ENCODE measurements around the gene U2AF1.
"Not testable (repeated sequence)": the region's sequence is repeated elsewhere in the genome, so short reads cannot be mapped to it uniquely, and the experiment has no call there.

The U2AF1 gene

DNA sequence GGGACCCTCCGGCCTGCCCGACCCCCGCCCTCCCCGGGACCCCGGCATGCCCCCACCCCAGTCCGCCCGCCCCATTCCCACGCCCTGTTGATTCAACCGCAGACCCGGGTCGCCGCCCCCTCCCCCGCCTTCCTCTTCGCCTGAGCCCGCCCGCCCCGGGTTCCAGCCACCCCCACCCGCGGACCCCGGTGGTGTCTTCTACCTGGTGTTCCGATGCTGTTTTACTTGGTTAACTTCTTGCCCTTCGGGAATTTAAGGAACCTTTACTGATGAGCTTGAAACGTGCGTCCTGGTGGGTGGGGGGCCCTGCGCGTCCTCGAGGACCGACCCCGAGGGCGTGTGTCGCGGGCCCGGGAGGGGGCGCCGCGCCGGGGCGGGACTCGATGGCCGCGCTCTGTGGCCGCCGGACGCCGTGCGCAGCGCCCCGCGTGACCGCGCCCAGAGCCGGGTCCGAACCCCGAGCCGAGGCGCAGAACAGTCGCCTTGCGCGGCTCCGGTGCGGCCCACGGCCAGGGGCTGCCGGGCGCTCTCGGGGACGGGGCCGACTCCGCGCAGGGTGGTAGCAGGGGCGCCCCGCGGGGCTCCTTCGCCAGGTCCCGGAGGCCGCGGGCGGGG, 31.2 kb downstream of the U2AF1 start:
- DNase-seq, result not testable (repeated sequence)

DNA sequence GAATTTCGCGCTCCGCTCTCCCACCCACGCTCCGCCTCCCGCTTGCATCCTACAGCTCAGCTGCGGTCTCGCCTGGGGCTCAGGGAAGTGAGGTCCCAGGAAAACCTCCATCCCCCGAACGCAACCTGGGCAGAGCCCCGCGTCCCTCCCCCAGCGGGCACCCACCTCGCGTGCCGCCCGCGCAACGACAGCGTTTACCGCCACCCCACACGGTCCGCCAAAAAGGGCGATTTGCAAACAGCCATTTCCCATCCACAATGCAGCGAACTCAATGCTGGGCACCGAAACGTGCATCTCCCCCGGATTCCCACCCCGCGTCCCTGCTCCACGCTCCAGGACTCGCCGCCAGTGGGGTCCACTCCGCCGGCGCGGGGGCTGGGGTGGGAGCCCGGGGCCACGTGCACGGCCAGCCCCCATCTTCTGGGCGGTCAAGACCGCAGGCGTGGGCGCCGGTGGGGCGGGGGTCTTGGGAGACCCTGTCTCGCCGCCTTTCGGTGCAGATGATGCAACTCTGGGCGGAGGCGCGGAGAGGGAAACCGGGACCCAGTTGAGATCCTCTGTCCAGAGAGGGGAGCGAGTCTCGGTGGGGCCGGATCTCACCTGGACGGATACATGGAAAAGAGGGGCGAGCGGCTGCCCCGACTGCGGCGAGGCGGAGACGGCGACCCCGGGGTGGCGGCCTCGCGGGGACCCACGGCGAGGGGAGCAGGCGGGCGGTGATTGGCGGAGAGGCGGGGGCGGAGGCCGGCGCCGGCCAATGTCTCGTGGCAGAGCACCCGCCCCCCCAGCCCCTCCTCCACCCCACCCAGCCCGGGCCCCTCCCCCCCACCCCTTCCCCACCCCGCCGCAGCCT, 32.0 kb downstream of the U2AF1 start, which contains the start of gene CBS:
Gene CBS (minus strand): TSS at position 666 of the 853 bp plus-strand sequence. CDS start 3,642 bp downstream, outside the sequence.
- DNase-seq, result not testable (repeated sequence)

DNA sequence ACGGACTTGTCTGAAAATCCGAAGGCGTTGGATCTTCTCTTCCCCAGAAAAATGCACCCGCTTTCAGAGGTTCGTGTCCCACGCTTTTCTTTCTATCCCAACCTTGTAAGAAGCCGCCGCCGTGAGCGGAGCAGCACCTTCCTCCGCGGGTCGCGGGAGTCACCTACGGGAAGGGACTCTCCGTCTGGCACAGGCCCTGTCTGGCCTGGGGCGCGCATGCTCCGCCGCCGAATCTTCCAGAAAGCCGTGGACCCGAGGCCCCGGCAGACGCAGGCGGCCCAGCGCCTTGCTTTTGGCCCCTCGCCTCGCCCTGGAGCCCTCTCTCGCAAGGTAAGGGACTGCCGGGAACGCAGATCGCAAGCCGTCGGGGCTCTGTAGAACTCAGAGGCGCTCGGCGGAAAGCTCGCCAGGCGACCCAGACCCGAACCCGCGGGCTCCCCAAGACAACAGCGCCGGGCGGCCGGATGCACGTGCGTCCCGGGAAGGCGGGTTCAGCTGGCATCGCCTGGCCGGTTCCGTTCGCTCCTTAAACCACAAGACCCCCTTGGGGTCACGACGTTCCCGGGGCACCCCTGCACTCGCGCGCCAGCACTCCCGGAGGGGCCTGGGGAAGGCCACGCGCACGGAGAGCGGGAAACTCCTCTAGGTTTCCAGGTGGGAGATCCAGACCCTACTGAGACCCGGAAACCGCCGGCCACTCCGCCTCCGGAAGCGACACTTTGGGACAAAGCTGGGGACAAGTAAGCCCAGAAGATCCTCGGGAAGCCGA, 32.8 kb downstream of the U2AF1 start:
- DNase-seq, result not testable (repeated sequence)

DNA sequence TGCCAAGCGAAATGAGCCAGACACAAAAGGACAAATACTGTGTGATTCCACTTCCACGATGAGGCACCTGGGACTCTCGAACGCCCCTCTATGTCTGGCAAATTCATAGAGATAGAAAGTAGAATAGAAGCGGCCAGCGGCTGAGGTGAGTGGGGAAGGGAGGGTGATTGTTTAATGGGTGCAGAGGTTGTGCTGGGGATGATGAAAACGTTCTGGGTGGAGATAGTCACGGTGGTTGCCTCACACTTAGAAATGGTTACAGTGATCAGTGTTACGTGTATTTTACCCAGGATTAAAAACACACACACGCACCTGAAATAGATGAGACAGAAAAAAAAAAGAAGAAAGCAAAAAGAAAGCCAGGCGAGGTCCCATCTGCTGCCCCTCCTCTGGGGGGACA, 34.6 kb downstream of the U2AF1 start:
- not testable (repeated sequence) for DNase-seq

DNA sequence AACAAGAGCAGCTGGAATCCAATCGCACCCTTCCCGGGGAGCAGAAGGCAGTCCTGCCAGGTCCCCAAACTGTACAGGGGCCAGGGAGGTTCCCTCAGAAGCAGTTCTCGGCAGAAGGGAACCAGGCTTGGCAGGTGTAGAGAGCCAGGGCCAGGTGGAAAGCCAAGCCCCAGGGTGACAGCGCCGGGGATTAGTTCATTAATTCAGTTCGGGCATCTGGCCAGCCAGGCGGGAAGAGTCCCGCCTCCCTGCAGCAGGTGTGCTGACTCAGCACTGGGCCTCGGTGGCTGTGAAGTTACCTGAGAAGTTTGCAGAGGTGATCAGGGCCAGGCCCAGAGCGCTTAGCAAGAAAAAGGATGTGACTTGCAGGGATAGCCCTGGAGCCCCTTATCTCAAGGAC, 37.7 kb downstream of the U2AF1 start:
- DNase-seq, result not testable (repeated sequence)

DNA sequence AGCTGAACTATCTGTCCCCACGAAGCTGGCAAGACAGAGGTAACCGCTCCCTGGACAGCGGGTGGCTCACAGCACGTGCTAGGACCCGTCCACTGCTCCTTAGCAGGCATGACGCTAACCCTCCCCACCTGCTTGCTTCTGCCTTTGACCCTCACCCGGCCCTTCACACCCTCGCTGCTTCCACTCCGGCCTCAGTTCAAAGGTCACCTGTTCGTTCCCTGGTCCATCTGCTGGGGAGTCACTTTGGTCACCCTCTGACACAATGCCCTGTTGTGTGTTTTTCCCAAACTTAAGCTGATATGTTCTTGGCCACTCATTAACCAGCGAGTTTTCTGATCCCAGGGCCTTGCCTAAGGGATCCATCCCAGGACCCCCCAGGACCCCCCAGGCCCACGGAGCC, 39.3 kb downstream of the U2AF1 start:
- DNase-seq, result not testable (repeated sequence)

DNA sequence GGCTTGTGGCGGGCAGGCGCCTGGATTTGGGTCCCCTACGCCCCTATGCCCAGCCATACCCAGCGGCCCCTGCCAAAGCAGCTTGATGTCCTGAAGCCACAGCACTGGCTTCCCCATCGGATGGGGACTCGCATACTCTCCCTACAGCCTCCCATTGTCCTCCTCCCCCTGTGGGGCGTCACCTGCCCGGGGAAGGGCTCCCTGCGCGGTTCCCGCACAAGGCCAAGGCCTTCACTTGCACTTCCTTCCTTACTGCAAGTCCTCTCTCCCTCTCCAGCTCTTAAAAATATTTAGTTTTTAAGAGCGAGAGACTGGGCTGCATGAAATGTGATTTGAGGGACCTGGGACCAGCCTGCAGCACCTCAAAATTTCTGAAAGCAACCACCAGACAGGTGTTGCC, 40.7 kb downstream of the U2AF1 start:
- DNase-seq, result not testable (repeated sequence)

DNA sequence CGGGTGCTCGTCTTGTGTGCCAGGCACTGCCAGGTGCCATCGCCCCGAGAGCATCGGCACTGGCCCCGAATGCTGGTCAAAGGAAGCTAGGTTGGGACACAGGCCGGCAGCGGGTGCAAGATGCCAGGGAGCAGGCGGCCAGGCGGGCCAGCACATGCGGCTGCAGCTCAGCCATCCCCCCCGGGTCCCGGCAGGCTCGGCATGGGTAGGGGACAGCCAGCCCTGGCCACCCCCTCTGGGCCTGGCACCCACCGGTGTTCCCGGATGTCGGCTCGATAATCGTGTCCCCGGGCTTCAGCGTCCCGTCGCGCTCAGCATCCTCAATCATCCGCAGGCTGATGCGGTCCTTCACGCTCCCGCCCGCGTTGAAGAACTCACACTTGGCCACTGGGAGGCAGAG, 41.4 kb downstream of the U2AF1 start:
- not testable (repeated sequence) for DNase-seq

DNA sequence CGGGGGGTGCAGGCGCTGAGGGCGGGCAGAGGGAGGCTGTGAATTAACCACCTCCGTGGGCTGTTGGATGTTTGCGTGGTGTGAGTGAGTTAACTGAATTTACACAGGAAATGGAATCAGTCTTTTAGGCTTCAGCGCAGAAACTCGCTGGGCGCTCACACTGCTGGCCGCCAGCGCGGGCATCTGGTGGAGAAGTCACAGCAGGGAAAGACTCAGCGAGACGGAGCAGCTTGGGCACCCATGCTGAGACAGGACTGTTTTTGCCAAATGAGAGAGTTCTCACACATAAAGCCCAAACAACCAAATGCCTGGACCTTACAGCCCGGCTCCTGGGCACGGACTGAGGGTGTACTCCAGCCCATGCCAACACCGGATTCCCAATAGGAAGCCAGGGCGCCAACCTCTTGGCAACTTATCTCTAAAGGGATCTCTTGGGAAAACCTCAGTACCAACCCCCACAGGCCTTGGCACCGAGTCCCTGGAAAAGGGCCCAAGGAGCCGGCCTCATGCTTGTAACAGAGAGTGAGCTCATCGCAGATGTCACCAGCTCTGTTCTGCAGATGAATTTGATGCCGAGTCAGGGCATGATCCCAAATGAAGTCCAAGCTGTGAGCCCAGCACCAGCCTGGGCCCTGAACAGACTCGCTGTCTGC, 43.0 kb downstream of the U2AF1 start:
- not testable (repeated sequence) for DNase-seq

DNA sequence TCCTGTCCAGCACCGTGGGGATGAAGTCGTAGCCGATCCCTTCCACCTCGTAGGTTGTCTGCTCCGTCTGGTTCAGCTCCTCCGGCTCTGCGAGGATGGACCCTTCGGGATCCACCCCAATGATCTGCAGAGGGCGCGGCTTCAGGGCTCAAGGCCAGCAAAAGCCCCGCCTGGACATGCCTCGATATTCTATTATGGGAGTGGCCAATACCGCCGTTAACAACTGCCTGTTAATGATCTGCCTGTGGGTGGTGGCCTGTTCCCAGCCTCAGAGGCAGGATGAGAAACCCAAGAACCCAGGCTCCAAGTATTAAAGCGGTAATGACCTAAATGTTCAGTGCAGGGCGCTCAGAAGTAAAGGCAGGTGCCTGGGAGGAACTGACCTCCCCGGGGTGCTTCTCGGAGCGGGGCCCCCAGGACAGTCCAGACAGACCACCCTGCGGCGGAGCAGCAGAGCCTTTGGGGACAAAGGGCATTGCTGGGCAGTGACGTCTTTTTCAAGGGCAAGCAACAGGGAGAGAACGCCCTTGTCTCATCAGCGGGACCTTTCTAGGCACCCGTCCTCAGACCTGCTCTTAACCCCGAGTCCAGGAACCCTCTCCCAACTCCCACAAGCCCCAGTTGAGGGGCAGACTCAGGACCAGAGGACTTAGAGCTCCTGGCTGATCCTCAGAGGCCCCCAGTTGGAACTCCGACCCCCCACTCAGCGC, 44.3 kb downstream of the U2AF1 start:
- not testable (repeated sequence) for DNase-seq

DNA sequence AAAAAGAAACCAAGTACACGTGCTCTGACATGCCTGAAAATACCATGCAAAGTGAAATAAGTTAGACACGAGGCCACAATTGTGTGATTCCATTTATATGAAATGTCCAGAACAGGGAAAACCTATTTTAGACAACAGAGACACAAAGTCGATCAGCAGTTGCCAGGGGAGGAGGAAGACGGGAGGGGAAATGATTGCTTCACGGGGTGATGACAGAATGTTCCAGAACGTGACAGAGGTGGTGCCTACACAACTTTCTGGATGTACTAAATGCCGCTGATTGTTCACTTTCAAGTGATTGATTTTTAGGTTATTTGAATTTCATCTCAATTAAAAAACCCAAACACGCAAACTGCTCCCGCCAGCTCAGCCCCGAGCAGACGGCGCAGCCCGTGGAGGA, 54.3 kb downstream of the U2AF1 start:
- not testable (repeated sequence) for DNase-seq

DNA sequence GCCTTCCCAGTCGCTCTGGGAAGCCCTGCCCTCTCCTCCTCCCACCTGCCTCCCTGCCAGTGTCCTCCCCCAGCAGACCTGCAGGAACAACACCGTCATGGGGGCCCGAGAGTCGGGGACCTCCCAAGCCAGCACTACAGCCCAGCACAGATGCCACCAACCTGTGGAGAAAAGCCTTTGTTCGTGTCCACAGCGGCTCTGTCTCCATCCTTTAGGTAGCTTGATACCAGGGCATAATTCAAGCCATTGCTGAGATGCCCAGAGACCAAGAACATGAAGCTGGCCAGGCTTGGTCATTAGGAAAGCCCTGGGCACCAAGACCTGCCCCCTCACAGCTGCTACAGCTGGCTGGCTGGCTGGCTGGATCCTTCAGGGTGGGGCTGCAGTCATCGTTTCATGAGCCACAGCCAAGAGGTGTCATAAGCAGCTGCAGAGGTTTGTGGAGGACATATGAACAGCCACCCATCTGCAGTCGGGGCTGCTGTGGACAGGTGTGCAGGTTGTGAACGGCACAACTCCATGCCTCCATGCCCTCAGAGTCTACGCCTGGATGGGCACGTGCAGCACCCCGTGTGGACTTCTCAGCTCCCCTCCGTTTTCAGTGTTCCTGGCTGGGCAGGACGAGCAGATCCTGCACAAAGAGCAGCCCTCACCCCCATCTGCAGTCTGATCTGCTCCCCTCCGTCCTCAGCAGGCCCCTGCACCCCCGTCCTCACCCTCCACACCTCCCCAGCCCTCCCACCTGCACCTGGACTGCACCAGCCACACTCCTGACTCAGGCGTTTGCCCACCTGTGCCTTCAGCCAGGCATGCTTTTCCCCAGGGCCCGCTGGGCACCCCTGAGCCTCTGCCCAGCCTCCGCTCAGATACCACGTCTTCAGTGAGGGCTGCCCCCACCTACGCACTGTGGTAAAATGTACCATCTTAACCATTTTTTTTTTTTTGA, 61.2 kb downstream of the U2AF1 start:
- not testable (repeated sequence) for DNase-seq

DNA sequence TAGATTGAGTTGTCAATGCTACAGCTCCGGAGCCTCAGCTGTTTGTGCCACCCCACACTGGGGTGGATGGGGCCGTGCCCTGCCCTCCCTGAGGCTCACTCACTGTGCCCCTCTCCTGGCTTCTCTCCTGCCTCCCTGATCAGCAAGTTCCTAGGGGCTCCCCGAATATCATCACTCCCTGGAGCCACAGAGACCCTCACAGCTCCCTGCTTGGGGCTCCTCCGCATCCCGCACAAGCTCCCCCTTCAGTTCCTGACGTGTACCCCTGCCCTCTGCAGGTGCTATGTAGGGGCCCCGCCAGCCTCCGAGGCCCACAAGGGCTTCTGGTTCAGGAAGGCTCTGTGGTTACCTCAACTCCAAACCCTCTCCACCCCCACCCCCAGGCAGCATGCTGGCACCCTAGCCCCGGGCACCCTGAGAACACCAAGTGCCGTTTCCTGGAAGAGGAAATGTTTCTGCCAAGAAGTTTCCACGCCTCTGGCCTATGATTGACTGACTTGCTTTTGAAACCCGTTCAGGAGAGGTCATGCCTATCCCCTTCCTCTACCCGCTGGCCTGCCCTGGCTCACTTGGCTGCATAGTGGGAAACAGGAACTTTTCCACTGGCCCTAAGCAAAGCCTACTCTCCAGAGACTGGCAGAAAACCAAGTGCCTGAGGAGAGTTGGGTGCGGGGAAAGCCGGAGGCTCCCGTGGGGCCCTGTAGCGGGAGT, 62.0 kb downstream of the U2AF1 start:
- DNase-seq, result not testable (repeated sequence)

DNA sequence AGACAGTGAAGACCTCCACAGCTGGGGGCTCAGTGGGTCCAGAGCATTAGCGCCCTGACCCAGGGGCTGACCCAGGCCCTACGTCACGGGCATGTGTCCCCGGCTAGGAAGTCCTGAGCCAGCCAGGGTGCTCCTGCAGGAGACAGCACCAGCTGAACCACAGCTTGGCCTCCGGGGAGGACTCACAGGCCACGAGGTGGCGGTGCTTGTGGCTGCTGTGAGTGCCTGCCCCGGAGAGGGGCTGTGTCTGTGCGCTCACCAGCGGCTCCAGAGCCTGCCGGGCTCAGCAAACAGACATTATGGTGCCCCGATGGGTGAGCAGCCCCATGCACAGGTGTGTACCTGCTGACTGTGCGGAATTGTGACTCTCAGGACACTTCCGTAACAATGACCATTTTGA, 62.8 kb downstream of the U2AF1 start:
- not testable (repeated sequence) for DNase-seq

DNA sequence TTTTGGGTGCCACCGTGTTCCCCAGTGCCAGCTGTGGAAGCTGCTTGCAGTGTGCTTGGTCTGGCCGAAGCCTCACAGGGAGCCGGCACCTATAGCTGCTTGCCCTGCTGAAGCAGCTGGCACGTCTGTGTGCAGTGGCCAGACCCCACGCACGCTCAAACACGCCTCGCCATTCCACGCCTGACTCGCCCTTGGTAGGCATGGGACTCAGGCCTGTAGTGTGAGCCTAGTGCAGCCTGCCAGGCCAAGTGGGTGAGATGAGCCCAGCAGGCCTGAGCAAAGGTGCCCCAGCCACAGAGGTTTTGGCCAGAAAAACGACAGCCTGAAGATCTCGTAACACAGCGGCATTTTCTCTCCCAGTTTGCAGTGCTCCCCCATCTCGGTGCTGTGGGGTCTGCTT, 64.1 kb downstream of the U2AF1 start:
- not testable (repeated sequence) for DNase-seq
